Smooth muscle cell (in vitro differentiated cells): ENCODE results near the gene PHACTR4. TPM values are rescaled to one million over a fixed set of nuclear protein-coding genes. Genes with fewer than 3 reads are reported as not detected.

Source experiments
- DNase-seq: peaks from one replicate; lab custom pipeline; 2025; ENCODE audit not compliant: unreplicated experiment; lab: John Stamatoyannopoulos, UW
- H2AFZ ChIP-seq: fragments of 200-600 bp; sonication (generic); 2 replicates; pipeline ENCODE4 v1.6.0; 2016; ENCODE audit warnings: antibody characterized with exemption, low read depth, mild to moderate bottlenecking
- H3F3A ChIP-seq: fragments of 200-600 bp; sonication (generic); 2 replicates; pipeline ENCODE4 v1.6.0; 2017; ENCODE audit warnings: antibody characterized with exemption, low read depth
- H3K27ac ChIP-seq: fragments of 200-600 bp; sonication (generic); 2 replicates; pipeline ENCODE4 v1.5.1; 2016; ENCODE audit warnings: low read depth, mild to moderate bottlenecking
- H3K27me3 ChIP-seq: fragments of 200-600 bp; sonication (generic); 2 replicates; pipeline ENCODE4 v1.6.1; 2016; ENCODE audit warnings: low read depth, mild to moderate bottlenecking
- H3K36me3 ChIP-seq: fragments of 200-600 bp; sonication (generic); 2 replicates; pipeline ENCODE4 v1.5.1; 2016; ENCODE audit warnings: low read depth
- H3K4me1 ChIP-seq: fragments of 200-600 bp; sonication (generic); 2 replicates; pipeline ENCODE4 v1.5.1; 2016; ENCODE audit warnings: low read depth
- H3K4me2 ChIP-seq: fragments of 200-600 bp; sonication (generic); 2 replicates; pipeline ENCODE4 v1.6.0; 2016; ENCODE audit warnings: mild to moderate bottlenecking
- H3K4me3 ChIP-seq: fragments of 200-600 bp; sonication (generic); 2 replicates; pipeline ENCODE4 v1.5.1; 2016; ENCODE audit warnings: mild to moderate bottlenecking
- H3K79me2 ChIP-seq: fragments of 200-600 bp; sonication (generic); 2 replicates; pipeline ENCODE4 v1.6.0; 2016; ENCODE audit warnings: low read depth, mild to moderate bottlenecking
- H3K9ac ChIP-seq: fragments of 200-600 bp; sonication (generic); 2 replicates; pipeline ENCODE4 v1.6.0; 2016; ENCODE audit warnings: low read depth
- H3K9me3 ChIP-seq: fragments of 200-600 bp; sonication (generic); replicated peaks from 2 replicates; pipeline ENCODE4 v1.5.1; 2016; ENCODE audit warnings: low read depth
- H4K20me1 ChIP-seq: fragments of 200-600 bp; sonication (generic); 2 replicates; pipeline ENCODE4 v1.6.0; 2016; ENCODE audit warnings: low read depth
- CTCF ChIP-seq: fragments of 200-600 bp; sonication (generic); IDR thresholded peaks from 2 replicates; pipeline ENCODE4 v1.5.1; 2017; ENCODE audit warnings: borderline replicate concordance, mild to moderate bottlenecking, antibody characterized with exemption; ENCODE audit not compliant: insufficient read depth, poor library complexity, severe bottlenecking
- WGBS: methylation state at CpG from one replicate; pipeline ENCODE4 v1.1.7; 2016; ENCODE audit warnings: low lambda C conversion rate; 5-methylcytosine and 5-hydroxymethylcytosine counted together
- polyA plus RNA-seq: library from polyadenylated mRNA; unstranded; fragments of >200 nt; fragmentation: Nextera tagmentation; extraction: Ambion mirVana; gene quantifications from 2 replicates; pipeline ENCODE4 v1.2.1, GENCODE V29; 2016
- total RNA-seq: library from RNA; depleted of rRNA; stranded (reverse); fragments of >200 nt; gene quantifications from 2 replicates; pipeline ENCODE4 v1.2.3, GENCODE V29; 2014

Gene PHACTR4
- total and polyA plus RNA-seq, 2 experiments from 2014 or later: 15.2 to 20.2 TPM

DNA sequence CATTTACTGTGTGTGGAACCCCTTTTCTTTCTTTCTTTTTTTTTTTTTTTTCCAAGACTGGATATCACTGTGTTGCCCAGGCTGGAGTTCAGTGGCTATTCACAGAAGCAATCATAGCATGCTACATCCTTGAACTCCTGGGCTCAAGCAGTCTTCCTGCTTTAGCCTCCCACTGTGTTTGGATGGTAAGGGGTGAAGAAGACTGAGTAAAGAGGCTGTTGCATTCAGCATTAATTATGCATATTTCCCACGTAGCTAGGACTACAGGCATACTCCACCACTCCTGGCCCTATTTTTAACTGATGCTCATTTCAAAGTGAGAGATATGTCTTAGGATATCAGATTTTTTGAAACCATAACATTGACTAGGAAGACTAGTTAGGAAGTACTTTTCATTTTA, 39.5 kb downstream of the PHACTR4 start:
- Histone ChIP-seq H3K4me1 (no peaks in the 10 kb centered on the region), H3K9ac (no peak overlapping the region), H3K27ac (no peak overlapping the region), H3K79me2 (peaks cover 44% of the 10 kb centered on the region), H3K27me3 (no peaks in the 10 kb centered on the region), H3K9me3 (no peaks in the 10 kb centered on the region), H4K20me1 (peaks cover 43% of the 10 kb centered on the region), H3K4me2 (no peak overlapping the region), H3K4me3 (no peak overlapping the region), H3F3A (no peaks in the 10 kb centered on the region), H2AFZ (no peak overlapping the region), H3K36me3 (no peaks in the 10 kb centered on the region)
- TF ChIP-seq CTCF: no peak
- 94% methylated on average over 1 of the region's 1 CpG for WGBS
- no peak for DNase-seq

GRCh38 chr1:28411656-28412055, 42.1 kb downstream of the PHACTR4 start:
- Histone ChIP-seq H3K9me3 (no peaks in the 10 kb centered on the region), H3K27ac (no peak overlapping the region), H3K4me2 (no peak overlapping the region), H3K4me3 (no peak overlapping the region), H3K9ac (no peak overlapping the region), H4K20me1 (peaks cover 26% of the 10 kb centered on the region), H3K4me1 (no peaks in the 10 kb centered on the region), H3F3A (no peaks in the 10 kb centered on the region), H3K36me3 (no peaks in the 10 kb centered on the region), H3K79me2 (peaks cover 51% of the 10 kb centered on the region), H2AFZ (no peak overlapping the region), H3K27me3 (no peaks in the 10 kb centered on the region)
- DNase-seq: no peak
- WGBS: 94% methylated on average over 5 of the region's 5 CpGs
- no peak for TF ChIP-seq CTCF

DNA sequence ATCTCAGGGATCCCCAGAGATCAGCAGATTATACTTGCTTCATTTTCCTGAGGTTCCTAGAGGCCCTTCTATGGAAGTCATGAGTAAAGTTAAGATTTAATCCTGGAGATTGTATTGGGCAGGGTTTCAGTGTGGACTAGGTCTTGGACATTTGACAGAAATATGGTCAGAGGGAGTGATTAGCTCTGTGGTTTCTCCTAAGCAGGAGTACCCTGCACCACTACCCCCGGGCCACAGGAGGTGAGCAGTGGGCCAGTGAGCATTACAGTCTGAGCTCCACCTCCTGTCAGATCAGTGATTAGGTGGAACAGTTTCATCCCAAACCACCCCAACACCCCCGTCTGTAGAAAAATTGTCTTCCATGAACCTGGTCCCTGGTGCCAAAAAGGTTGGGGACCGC, 43.2 kb downstream of the PHACTR4 start:
- Histone ChIP-seq H4K20me1 (peaks cover 23% of the 10 kb centered on the region), H3K27me3 (no peaks in the 10 kb centered on the region), H3K4me3 (no peak overlapping the region), H3K4me2 (no peak overlapping the region), H3F3A (no peaks in the 10 kb centered on the region), H2AFZ (no peak overlapping the region), H3K9me3 (no peaks in the 10 kb centered on the region), H3K36me3 (no peaks in the 10 kb centered on the region), H3K27ac (no peak overlapping the region), H3K4me1 (no peaks in the 10 kb centered on the region), H3K9ac (no peak overlapping the region), H3K79me2 (peaks cover 49% of the 10 kb centered on the region)
- DNase-seq: no peak
- TF ChIP-seq CTCF: no peak
- WGBS: 86% methylated on average over 3 of the region's 3 CpGs

GRCh38 chr1:28416509-28417194, 47.1 kb downstream of the PHACTR4 start:
- Histone ChIP-seq H3K79me2 (peaks cover 46% of the 10 kb centered on the region), H4K20me1 (peaks cover 18% of the 10 kb centered on the region), H3K4me1 (no peaks in the 10 kb centered on the region), H3K27me3 (no peaks in the 10 kb centered on the region), H2AFZ (no peak overlapping the region), H3F3A (no peaks in the 10 kb centered on the region), H3K36me3 (no peaks in the 10 kb centered on the region), H3K4me3 (no peak overlapping the region), H3K9ac (peak overlapping the region; percentile 55), H3K4me2 (peak overlapping the region; percentile 54), H3K9me3 (no peaks in the 10 kb centered on the region), H3K27ac (peak overlapping the region; percentile 49)
- TF ChIP-seq CTCF: no peak
- 55% methylated on average over 2 of the region's 2 CpGs for WGBS
- no peak for DNase-seq
